Activated CD4-positive, alpha-beta T cell treated with anti-CD3 and anti-CD28 coated beads for 36 hours (primary cell): ENCODE results near the gene FCGR3A. TPM values are rescaled to one million over a fixed set of nuclear protein-coding genes. Genes with fewer than 3 reads are reported as not detected.
"Not testable (repeated sequence)": the region's sequence is repeated elsewhere in the genome, so short reads cannot be mapped to it uniquely, and the experiment has no call there.

Experiments used
- ATAC-seq: fragments of 200-7000 bp; cut with Tn5 transposase; one replicate; pipeline ENCODE4 v1.10.0; 2021; ENCODE audit warnings: mild to moderate bottlenecking, moderate library complexity
- CTCF ChIA-PET: fragments of 350-600 bp; sonication (Branson Sonifier 250); formaldehyde crosslinking; loops from one replicate; lab custom pipeline; 2021; ENCODE audit warnings: antibody characterized with exemption; lab: Charles Lee
- POLR2A ChIA-PET: fragments of 350-600 bp; sonication (Branson Sonifier 250); formaldehyde crosslinking; loops from one replicate; lab custom pipeline; 2021; ENCODE audit warnings: antibody characterized with exemption, inconsistent platforms; lab: Charles Lee
- DNase-seq: peaks from one replicate; pipeline ENCODE4 v3.0.0-alpha.2; 2020
- H3K27ac Mint-ChIP-seq: one replicate; pipeline ENCODE4 v1.8.0; 2021; ENCODE audit warnings: mixed read lengths
- H3K27me3 Mint-ChIP-seq: one replicate; pipeline ENCODE4 v1.8.0; 2021; ENCODE audit warnings: mixed read lengths
- H3K36me3 Mint-ChIP-seq: one replicate; pipeline ENCODE4 v1.8.0; 2021; ENCODE audit warnings: low read depth, mixed read lengths
- H3K4me1 Mint-ChIP-seq: one replicate; pipeline ENCODE4 v1.8.0; 2021; ENCODE audit warnings: mixed read lengths
- H3K4me3 Mint-ChIP-seq: one replicate; pipeline ENCODE4 v1.8.0; 2021; ENCODE audit warnings: mild to moderate bottlenecking, moderate library complexity, mixed read lengths
- H3K9me3 Mint-ChIP-seq: one replicate; pipeline ENCODE4 v1.8.0; 2021; ENCODE audit warnings: low read depth, mixed read lengths
- intact Hi-C, 2 experiments: fragments of 100-400 bp; cut with DNase I in 1 of 2; cut with micrococcal nuclease in 1 of 2; formaldehyde crosslinking; loops; one replicate each; pipeline versions ENCODE4 v1.14.2 to v1.15.1; 2022 to 2024; cut with DNase I, micrococcal nuclease
- total RNA-seq, 2 experiments: library from RNA; stranded (reverse); gene quantifications; one replicate each; pipeline ENCODE4 v1.2.3, GENCODE V29; 2021

The FCGR3A gene
- total RNA-seq, 2 experiments from 2014 or later, result not detected

- peaks cover 13% of the 10 kb centered on the region for H3K4me1 Mint-ChIP-seq
- CTCF ChIA-PET, DNase-seq, ATAC-seq, POLR2A ChIA-PET, H3K4me3 Mint-ChIP-seq, H3K27me3 Mint-ChIP-seq, H3K36me3 Mint-ChIP-seq, H3K9me3 Mint-ChIP-seq: not testable (repeated sequence)
- intact Hi-C loops, result loop anchor here in 1 of 2 experiments (2.0 kb wide), 1 partner anchor 14 kb away; no protein-coding TSS in a partner anchor
- peak overlapping the region; percentile 79 for H3K27ac Mint-ChIP-seq
Measured at GRCh38 chr1:161554340-161554739, 4.7 kb upstream of the FCGR3A start.

- H3K27me3 Mint-ChIP-seq, H3K9me3 Mint-ChIP-seq, DNase-seq, H3K36me3 Mint-ChIP-seq, H3K27ac Mint-ChIP-seq, CTCF ChIA-PET, POLR2A ChIA-PET, ATAC-seq, H3K4me3 Mint-ChIP-seq: not testable (repeated sequence)
- peaks cover 13% of the 10 kb centered on the region for H3K4me1 Mint-ChIP-seq
- intact Hi-C loops, result loop anchor here in 1 of 2 experiments (2.0 kb wide), 1 partner anchor 13 kb away; no protein-coding TSS in a partner anchor
Measured at GRCh38 chr1:161553631-161554030, 4.0 kb upstream of the FCGR3A start.

- not testable (repeated sequence) for H3K36me3 Mint-ChIP-seq
Measured at GRCh38 chr1:161550942-161551341, 1.3 kb upstream of the FCGR3A start.

GRCh38 chr1:161548749-161549406 lies 740 bp downstream of the FCGR3A start:
- H3K36me3 Mint-ChIP-seq, CTCF ChIA-PET, H3K9me3 Mint-ChIP-seq, POLR2A ChIA-PET, H3K27me3 Mint-ChIP-seq, H3K27ac Mint-ChIP-seq, ATAC-seq, H3K4me3 Mint-ChIP-seq, H3K4me1 Mint-ChIP-seq, DNase-seq: not testable (repeated sequence)
- intact Hi-C loops, result loop anchor here in 1 of 2 experiments (10.0 kb wide), 1 partner anchor 196 kb away; the partner anchor contains the start of gene DUSP12

More at GRCh38 chr1:161550942-161551341, 1.3 kb upstream of the FCGR3A start:
- H3K4me3 Mint-ChIP-seq, H3K27me3 Mint-ChIP-seq, ATAC-seq, DNase-seq, H3K27ac Mint-ChIP-seq, intact Hi-C loops, POLR2A ChIA-PET, CTCF ChIA-PET, H3K9me3 Mint-ChIP-seq: not testable (repeated sequence)
- H3K4me1 Mint-ChIP-seq, result peaks cover 13% of the 10 kb centered on the region

- H3K27me3 Mint-ChIP-seq, H3K9me3 Mint-ChIP-seq, H3K4me3 Mint-ChIP-seq, H3K4me1 Mint-ChIP-seq, CTCF ChIA-PET, POLR2A ChIA-PET, DNase-seq, H3K36me3 Mint-ChIP-seq, ATAC-seq, H3K27ac Mint-ChIP-seq: not testable (repeated sequence)
- intact Hi-C loops, result loop anchor here in 1 of 2 experiments (10.0 kb wide), 1 partner anchor 197 kb away; the partner anchor contains the start of gene DUSP12
Measured at GRCh38 chr1:161547995-161548741, 1.4 kb downstream of the FCGR3A start.

GRCh38 chr1:161545005-161545731 lies 4.5 kb downstream of the FCGR3A start:
- ATAC-seq, CTCF ChIA-PET, H3K4me3 Mint-ChIP-seq, H3K36me3 Mint-ChIP-seq, H3K27ac Mint-ChIP-seq, H3K27me3 Mint-ChIP-seq, POLR2A ChIA-PET, H3K9me3 Mint-ChIP-seq: not testable (repeated sequence)
- DNase-seq, result peak; percentile 25
- peaks cover 36% of the 10 kb centered on the region for H3K4me1 Mint-ChIP-seq
- intact Hi-C loops, result loop anchor here in 1 of 2 experiments (10.0 kb wide), 1 partner anchor 200 kb away; the partner anchor contains the start of gene DUSP12

GRCh38 chr1:161543125-161543524 lies 6.5 kb downstream of the FCGR3A start:
- intact Hi-C loops, result loop anchor here in 1 of 2 experiments (10.0 kb wide), 1 partner anchor 202 kb away; the partner anchor contains the start of gene DUSP12
- peaks cover 44% of the 10 kb centered on the region for H3K4me1 Mint-ChIP-seq
- H3K27ac Mint-ChIP-seq, POLR2A ChIA-PET, H3K9me3 Mint-ChIP-seq, DNase-seq, H3K27me3 Mint-ChIP-seq, CTCF ChIA-PET, H3K4me3 Mint-ChIP-seq, ATAC-seq, H3K36me3 Mint-ChIP-seq: not testable (repeated sequence)

GRCh38 chr1:161542091-161542559 lies 7.5 kb downstream of the FCGR3A start:
- CTCF ChIA-PET, result not testable (repeated sequence)
- ATAC-seq, result peak; percentile 68
- peaks cover 45% of the 10 kb centered on the region for H3K4me1 Mint-ChIP-seq

GRCh38 chr1:161540570-161540960 lies 9.1 kb downstream of the FCGR3A start:
- H3K36me3 Mint-ChIP-seq, H3K9me3 Mint-ChIP-seq, H3K27me3 Mint-ChIP-seq, POLR2A ChIA-PET: not testable (repeated sequence)
- Mint-ChIP-seq H3K4me1 (peaks cover 45% of the 10 kb centered on the region), H3K4me3 (peak overlapping the region; percentile 88), H3K27ac (peak overlapping the region; percentile 90)
- peak; percentile 13 for ATAC-seq
- CTCF ChIA-PET, result interaction anchor here (0.7 kb wide), 1 partner anchor 739 kb away, joined by 3 read pairs; no protein-coding TSS in a partner anchor
- intact Hi-C loops, result loop anchor here (1.0 to 10.0 kb wide), 5 partner anchors 9 to 204 kb away; partner anchors contain the start of gene DUSP12 (in 1 of the 2)
- peak; percentile 31 for DNase-seq

More at GRCh38 chr1:161542091-161542559, 7.5 kb downstream of the FCGR3A start:
- Mint-ChIP-seq H3K27ac (peak overlapping the region; percentile 47), H3K4me3 (peak overlapping the region; percentile 45)
- H3K9me3 Mint-ChIP-seq, POLR2A ChIA-PET, H3K27me3 Mint-ChIP-seq, H3K36me3 Mint-ChIP-seq: not testable (repeated sequence)
- intact Hi-C loops, result loop anchor here in 1 of 2 experiments (10.0 kb wide), 1 partner anchor 203 kb away; the partner anchor contains the start of gene DUSP12
- peak; percentile 68 for DNase-seq

- peak; percentile 94 for DNase-seq
- intact Hi-C loops, result loop anchor here (1.0 to 10.0 kb wide), 5 partner anchors 9 to 205 kb away; partner anchors contain the start of gene DUSP12 (in 1 of the 2)
- ChIA-PET POLR2A (interaction anchor here (1.1 kb wide), 1 partner anchor 9 kb away, joined by 3 read pairs; no protein-coding TSS in a partner anchor), CTCF (interaction anchor here (0.7 to 1.3 kb wide), 4 partner anchors 9 to 740 kb away, joined by 3 to 6 read pairs (median 4); no protein-coding TSS in a partner anchor)
- peak; percentile 80 for ATAC-seq
- not testable (repeated sequence) for H3K36me3 Mint-ChIP-seq, H3K9me3 Mint-ChIP-seq, H3K27me3 Mint-ChIP-seq
- Mint-ChIP-seq H3K4me3 (peak overlapping the region; percentile 88), H3K4me1 (peaks cover 42% of the 10 kb centered on the region), H3K27ac (peak overlapping the region; percentile 90)
Measured at GRCh38 chr1:161539731-161540569, 9.7 kb downstream of the FCGR3A start.
